ENCODE data around the gene TIMM21.

Gene TIMM21

DNA sequence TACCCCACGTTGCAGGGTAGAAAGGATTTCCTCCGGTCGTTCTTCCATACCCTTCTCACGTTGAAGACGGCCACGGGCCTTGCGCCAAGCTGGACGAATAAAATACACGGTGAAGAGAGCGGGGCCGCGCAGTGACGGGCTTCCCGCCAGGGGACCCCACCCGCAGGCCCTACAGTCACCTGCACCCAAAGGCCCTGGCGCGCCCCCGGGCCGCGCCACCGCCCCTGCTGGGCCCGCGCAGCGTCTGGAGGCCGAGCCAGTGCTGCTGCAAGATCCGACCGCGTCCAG, 888 bp upstream of the TIMM21 start:
- DNase-seq, result no peak

DNA sequence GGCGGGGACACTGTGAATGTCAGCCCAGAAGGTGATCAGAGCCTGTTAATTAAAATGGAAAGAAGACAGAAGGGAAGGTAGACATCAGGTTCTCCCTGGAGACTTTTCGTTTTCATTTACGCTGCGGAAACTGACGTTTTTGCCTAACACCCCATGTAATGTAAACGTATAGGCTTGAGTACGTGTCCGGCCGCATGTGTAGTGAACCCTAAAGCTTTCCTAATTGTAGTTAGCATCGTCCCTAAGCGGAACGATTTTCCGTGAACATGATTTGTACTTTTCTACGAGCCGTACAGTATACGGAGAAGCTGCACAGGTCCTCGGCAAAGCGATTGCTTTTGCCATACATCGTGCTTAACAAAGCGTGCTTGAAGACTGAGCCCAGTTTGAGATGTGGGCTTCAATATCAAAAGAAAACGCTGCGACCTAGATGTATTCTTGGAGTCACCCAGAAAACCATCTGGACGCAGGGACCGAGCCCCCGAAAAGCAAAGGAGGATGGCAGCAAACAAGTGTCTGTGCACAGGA, 284 bp downstream of the TIMM21 start:
- DNase-seq, result no peak

DNA sequence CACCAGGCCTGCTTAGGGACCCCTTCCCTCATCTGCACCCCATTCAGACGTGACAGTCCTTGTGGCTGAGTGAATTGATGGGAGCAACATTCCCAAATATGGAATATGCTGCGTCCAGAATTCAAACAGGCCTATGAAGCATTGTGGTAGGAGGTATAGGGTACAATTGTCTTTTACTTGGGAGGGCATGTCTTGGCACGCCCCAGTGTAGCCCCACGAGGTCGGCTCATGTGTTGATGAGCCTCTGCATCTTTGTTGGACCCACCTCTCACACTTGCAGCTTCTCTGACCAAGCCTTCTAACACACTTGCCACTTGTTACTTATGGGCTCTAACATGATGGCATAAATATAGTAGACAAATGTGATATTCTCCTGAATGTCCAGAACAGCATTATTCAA, 1.6 kb downstream of the TIMM21 start:
- no peak for DNase-seq

DNA sequence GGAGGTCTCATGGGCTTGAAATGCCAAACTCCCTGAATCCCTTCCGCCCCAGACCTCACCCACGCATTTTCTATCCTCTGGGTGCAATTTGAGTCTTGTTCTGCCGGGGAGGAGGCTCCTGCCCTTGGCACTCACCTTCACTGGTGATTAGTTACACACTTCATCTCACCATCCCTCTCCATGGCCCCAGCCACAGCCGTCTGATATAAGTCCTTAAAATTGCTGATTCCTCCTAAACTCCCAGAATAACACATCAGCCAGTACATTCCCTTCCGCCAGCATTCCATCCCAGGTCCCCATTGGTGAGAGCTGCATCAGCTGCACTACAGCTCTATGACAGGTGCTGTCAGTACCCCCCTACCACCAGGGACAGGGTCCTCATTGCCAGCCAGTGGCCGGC, 3.9 kb downstream of the TIMM21 start:
- no peak for DNase-seq

DNA sequence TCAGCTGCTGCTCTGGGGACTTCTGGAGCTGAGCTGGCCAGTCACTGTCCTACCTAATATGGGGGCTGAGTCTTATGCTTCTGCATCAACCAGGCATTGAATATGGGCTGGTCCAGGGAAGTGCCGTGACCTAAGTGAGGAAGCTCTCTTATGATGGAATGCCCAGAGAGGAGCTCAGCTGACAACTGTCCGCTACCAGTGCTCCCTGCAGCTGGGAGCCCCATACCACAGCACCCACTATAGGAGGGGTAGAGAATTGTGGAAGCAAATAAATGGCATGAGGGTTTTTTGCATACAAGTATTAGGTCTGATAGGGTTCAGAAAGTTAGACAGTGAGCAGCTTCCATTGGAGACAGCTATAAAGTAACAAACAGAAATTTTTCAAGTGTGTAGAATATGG, 4.5 kb downstream of the TIMM21 start:
- DNase-seq, result no peak

DNA sequence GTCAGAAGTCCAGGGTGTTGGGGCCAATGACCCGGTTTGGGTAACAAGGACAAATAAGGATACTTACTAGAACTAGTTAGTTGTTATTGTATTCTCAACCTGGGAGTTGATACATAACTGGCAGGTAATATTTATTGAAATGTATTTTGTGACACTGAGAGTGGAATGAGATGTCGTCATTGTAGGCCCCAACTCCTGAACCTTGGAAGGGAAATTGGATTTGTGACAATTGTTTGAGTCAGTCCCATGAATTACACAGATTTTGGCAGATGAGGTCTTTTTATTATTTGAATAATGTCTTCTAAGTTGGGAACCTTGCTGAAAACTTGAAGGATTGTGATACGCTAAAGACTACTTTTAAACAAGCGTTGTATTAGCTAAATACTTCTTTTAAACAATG, 5.1 kb downstream of the TIMM21 start:
- no peak for DNase-seq

DNA sequence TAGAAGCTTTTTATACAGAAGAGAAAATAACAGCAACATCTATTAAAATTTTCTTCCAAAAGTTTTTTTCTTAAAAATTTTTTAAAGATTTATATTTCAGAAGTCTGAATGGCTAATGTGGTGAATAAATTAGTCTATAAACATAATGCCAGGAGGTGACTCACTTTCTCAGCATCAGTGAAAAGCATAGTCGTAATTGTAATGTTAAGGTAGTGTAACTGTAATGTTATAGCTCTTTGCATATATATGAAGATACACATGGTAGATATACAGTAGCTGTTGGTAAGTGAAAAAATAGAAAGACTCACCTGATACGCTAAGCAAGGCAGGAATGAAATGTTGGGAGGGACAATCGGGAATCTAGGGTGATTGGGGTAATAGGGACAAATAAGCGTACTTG, 5.5 kb downstream of the TIMM21 start:
- DNase-seq, result no peak

DNA sequence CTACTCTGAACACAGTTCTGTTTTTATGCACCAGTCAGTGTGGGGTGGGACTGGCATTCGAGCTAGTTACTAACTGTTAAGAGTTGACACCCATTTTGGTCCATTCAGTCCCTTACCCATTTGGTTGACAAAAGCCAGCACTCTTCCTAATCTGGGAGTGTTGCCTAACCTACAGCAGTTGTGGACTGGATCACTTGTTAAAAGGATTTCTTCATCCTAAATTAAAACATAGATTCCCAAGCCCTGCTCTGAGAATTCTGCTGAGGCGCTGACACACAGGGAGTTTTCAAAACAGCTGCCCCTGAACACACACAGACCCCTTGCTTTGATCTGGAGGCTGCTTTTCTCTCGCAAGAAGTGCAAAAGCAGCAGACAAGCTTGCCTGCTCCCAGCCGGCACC, 6.4 kb downstream of the TIMM21 start:
- no peak for DNase-seq

DNA sequence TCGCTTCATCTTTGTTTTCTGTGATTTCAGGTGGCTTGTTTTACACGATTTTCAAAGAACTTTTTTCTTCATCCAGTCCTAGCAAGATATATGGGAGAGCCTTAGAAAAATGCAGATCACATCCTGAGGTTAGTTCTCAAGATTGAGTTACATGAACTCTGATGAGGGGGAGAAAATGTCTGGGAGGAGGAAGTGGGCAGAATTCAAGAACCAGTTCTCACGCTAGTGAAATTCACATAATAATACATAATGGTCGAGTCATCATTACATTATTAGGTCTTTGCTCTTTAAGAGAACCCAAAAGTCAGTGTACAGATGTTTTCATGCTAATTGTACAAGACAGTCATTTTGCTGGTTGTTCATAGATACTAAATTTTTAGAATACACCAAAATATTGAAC, 7.0 kb downstream of the TIMM21 start:
- DNase-seq, result peak; percentile 42

DNA sequence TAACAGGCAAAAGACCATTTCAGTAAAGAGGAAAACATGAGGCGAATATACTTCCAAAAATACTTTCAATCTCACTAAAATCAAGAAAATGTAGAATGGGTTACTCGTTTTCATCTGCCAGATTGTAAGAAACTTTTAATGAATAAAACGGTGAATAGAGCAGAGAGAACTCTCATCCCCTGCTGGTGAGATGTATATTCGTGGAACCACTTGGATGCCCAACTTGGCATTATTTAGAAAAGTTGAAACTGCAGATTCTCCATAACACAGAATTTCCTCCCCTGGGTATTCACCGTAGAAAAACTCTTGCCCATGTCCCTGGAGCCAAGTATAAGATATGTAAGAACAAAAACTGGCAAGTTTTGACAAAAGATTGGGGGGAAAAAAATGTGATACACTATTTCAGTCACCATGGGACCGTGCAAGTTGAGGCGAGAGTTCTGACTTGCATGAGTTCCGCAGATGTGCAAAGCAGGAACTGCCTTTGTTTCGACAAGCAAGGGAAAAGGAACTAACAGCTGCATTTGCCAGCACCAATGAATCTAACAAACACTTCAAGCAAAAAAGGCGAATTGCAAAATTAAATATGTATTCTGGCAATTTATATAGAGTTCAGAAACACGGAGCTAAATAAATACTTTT, 14.8 kb downstream of the TIMM21 start:
- DNase-seq, result no peak

DNA sequence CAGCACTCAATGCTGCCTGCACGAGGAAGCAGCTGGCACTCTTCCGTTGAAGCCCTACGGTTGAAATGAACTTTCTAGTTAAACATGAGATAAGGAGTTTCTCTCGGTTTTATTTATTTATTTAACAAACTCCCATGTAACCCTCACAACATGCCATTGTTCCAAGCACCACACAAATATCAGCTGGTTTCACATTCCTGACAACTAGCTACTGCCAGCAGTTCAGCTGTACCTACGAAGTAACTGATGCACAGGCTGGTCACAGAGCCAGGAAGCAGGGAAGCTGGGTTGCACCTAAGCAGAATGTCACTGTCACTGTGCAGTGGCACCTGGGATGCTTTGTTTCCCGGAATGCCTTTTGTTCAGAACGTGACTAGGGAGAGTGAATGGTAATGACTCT, 18.1 kb downstream of the TIMM21 start:
- no peak for DNase-seq

DNA sequence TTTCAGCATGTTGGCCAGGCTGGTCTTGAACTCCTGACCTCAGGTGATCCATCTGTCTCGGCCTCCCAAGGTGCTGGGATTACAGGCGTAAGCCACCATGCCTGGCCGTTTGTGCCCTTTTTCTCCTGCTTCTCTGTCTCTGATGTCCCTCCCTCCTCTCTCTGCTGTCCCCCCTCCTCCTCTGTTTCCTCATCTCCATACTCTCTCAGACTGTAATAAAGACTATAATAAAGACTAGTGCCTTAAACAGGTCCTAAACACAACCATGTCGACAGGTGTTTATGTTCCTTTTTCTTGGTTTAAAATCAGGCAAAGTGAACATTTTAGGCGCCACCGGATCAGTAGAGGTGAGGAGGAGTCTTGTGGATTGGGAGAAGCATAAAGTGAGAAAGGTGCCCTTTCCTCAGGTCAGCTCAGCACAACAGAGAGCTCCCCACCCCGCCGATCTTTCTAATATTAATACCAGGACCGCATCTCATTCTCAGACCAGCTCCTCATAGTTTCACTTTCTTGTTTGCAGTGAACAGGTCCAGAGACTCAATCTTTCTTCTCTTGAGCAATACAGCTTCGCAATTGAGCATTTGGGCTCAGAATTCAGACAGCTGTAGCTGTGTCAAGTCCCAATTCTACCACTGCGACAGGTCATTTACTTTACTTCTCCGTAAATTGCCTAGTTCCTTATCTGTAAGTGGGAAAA, 23.7 kb downstream of the TIMM21 start:
- no peak for DNase-seq

DNA sequence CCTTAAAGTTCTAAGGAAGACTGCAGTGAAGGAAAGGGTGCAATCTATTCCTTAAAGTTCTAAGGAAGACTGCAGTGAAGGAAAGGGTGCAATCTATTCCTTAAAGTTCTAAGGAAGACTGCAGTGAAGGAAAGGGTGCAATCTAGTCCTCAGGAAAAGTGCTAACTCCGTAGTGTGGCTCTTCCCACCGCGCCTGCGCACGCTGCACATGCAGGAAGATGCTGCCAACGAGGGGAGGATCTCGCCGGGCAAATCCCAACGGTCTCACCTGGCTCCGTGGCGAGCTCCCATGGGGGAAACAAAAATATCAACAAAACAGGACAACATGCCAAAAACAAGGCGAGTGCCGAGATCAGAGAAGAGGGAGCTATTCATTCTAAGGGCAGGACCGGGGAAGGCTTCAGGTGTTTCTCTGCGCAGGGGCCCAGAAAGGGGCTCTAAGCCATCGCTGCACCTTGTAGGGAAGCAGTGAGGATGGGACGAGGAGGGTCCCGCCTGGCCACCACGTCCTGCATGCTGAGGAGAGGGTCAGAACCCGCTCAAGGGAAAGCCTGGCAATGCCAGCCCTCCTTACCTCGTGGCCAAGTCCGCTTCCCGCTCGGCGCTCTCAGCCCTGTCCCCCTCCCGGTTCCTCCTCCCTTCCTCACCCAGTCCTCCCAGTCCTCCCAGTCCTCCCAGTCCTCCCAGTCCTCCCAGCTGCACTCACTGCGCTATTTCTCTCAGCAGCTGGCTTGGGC, 24.5 kb downstream of the TIMM21 start:
- no peak for DNase-seq

DNA sequence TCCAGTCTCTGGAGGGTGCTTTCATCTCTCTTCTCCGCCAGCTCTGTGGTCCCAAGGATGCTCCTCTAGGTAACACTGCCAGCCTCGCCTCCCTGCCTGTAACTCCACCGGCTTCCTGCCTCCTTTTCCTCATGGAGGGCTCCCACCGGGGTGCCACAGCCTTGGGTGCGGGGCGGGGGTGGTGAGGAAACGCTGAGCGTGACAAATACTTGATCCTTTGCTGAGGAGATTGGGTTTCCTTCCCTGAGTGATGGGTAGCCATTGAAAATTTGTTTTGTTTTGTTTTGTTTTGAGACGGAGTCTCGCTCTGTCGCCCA, 25.1 kb downstream of the TIMM21 start:
- DNase-seq, result no peak

DNA sequence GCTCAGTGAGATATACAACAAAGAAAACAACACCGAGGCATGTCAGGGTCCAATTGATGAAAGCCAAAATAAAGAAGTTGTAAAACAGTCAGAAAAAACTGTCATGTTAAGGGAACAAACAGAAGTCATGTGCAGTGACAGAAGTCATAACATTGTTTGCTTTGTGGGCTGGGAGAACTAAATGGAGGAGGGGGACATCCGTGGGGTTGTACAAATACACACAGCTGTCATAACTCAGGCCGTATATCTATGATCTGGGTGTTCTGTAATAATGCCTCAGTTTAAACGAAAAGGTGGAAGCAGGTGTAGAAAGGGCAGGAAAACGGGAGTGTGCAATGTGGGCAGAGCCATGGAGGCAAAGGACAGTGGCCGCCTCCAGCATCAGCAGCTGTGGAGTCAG, 27.3 kb downstream of the TIMM21 start:
- no peak for DNase-seq

DNA sequence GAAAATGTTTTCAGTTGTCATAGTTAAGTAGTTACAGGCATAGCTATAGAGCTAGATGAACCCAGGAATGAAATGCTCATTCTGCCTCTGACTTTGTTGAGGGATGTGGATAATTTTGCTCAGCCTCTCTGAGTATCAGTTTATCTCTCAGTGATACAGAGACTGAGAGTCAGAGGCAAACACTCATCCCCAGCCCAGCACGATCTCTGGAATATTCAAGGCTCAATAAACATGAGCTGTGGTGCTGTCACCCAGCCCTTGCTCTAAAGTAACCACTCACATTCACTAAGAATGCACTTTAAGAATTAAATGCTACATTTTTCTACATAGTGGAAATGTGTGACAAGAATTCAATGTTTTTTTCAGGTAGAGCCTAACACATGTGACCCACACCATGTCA, 30.6 kb downstream of the TIMM21 start:
- no peak for DNase-seq

DNA sequence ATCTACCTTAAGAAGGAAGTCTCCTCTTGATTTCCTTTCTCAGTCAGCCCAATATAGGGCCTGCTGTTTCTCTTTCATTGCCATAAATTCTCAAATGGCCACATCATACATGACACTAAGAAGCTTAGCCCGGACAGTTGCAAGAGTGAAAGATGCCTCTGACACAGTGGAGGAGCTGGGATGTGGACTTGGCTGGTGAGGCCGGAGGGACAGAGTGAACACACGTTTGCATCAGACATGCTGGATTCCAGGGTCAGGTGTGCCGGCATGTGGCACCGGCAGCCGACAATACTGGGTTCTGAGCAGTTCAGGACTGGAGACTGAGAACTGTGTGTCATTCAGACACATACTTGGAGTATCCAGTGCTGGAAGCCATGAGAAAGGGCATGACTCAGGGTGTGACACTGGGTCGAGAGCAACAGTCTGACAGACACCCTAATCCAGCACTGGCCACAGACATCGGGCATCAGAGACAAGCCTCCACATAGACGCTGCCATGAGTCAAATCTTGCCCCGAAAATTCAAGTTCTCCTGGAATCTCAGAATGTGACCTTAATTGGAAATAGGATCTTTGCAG, 31.4 kb downstream of the TIMM21 start:
- DNase-seq, result no peak

DNA sequence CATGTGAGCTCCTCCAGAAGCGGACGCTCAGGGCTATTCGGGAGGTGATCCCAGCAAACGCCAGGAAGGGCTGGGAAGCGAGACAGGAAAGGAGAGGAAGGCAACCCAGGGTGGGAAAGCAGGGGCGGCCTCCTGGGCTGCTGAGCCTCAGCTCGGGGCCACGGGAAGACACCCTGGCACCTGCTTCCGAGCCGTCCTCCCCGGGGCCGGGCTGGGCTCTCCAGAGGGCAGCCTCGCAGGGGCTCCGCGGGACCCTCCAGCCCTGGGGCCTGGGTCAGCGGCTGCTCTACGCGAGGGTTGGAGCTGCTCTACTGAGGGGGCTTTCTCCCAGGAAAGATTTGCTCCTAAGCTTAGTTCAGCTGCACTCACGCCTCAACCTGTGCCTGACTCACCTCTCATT, 34.0 kb downstream of the TIMM21 start:
- DNase-seq, result no peak

DNA sequence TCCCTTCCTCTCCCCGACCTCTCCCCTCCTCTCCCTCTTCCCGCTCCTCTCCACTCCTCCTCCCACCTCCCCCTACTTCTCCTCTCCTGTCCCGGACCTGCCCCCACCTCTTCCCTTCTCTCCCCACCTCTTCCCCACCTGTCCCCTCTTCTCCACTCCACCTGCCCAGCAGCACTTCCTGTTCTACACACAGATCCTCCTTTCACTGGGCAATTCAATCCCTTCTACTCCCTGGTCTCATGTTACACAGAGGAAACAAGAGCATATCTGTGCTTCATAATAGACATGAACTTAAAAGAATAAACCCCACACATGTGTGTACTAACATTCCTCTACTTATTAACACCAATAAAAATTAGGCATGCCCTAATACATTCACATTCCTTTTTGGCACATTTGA, 34.8 kb downstream of the TIMM21 start:
- DNase-seq, result no peak

DNA sequence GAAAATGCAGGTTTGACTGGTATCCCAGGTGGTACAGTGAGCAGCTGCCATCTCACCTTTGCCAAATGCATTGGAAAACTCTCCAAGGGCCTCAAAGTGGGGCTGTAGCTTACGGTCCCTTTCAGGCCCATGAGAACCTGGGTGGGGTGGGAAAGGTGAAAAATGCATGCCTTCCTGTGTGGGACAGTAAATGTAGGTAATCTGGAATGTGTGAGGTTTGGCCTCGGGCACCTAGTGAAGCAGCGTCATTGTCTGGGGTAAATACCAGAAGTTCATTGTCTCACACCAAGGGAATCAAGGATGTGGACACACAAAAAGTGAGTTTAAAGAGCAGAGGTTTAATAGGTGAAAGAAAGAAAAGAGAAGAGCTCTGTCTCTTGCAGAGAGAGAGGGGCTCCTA, 36.6 kb downstream of the TIMM21 start:
- no peak for DNase-seq

DNA sequence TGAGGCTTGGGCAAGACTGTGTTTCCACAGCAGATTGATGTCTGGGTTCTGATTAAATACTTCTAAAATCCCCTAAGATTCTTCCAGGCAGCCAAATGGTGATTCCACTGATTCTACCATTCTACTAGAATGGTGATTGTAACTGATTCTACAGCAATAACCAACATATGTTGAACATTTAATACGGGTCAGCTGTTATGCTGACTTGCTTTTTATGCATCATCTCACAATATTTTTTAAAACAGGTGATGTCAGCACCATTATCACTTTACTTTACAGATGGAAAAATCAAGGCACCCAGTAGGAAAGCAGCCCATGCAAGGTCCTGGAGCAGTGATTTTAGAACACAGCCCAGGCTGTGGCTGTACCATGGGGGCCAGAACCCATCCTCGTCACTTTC, 37.5 kb downstream of the TIMM21 start:
- no peak for DNase-seq

DNA sequence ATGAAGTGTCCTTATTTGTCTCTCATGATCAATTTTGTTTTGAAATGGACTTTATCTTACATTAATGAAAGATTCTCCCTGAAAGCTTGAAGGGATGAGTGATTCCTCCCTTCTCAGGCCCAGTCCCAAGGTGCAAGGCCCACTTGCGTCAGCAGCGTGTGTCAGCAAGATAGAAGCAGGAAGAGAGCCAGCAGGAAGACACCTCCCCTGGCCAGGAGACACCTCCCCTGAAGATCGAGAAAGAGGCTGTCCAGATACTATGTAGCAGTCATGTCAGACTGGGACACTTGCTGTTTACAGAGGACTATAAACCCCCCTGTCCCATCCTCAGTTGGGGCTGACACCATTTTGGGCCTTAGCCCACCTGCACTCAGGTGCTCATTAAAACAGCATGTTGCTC, 38.3 kb downstream of the TIMM21 start:
- DNase-seq, result no peak

DNA sequence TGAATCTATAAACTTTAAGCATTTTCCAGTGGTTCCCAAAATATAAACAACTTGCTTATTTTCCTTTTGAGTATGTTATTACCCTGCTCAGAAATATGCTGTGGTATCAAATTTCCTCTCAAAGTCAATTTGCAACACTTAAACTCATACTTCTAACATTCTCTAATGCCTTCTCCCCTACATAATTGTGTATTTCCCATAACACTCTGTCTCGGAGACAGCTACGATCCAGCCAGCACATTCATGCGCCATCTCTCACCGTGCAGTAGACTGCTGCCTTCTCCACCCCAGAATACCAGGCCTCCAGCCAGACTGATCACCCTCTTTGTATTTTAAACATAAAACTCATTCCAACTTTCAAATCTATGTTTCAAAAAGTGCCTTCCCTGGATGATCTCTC, 41.8 kb downstream of the TIMM21 start:
- peak; percentile 8 for DNase-seq

DNA sequence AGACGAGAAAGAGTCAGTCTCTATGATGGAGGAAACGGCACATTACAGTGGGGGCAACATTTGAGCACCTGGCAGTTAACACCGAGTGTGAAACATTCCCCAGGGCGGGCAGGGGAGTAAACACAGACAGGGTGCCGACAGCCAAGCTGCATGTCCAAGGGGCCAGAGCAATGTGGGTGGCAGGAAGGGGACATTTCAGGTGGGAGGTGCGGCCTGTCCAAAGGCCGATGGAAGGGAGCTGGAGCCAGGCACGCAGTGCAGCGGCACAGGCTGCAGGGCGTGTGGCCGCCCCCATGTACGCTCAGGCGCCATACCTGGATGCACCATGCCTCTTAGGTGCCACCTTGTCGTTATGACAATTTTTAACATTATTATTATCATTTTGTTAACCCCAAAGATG, 43.3 kb downstream of the TIMM21 start:
- DNase-seq, result no peak

All from fibroblast of skin of back (primary cell).